ENCODE measurements around the gene RAB5A.

GRCh38 chr3:19950316-19950715, 3.4 kb downstream of the RAB5A start:
- no peak for TF ChIP-seq EZH2phosphoT487 (conservative IDR thresholded peaks at IDR 0.05; ENCODE audit: low read length)
- TF ChIP-seq, protein P1, sequence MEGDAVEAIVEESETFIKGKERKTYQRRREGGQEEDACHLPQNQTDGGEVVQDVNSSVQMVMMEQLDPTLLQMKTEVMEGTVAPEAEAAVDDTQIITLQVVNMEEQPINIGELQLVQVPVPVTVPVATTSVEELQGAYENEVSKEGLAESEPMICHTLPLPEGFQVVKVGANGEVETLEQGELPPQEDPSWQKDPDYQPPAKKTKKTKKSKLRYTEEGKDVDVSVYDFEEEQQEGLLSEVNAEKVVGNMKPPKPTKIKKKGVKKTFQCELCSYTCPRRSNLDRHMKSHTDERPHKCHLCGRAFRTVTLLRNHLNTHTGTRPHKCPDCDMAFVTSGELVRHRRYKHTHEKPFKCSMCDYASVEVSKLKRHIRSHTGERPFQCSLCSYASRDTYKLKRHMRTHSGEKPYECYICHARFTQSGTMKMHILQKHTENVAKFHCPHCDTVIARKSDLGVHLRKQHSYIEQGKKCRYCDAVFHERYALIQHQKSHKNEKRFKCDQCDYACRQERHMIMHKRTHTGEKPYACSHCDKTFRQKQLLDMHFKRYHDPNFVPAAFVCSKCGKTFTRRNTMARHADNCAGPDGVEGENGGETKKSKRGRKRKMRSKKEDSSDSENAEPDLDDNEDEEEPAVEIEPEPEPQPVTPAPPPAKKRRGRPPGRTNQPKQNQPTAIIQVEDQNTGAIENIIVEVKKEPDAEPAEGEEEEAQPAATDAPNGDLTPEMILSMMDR (IDR thresholded peaks at IDR 0.05; ENCODE audit: insufficient read depth, low read length, poor library complexity, severe bottlenecking), result no peak
